Liver (tissue), 9 donors: ENCODE data around the gene MBNL2. TPM values are rescaled to one million over a fixed set of nuclear protein-coding genes. Genes with fewer than 3 reads are reported as not detected.
A peak's percentile ranks its signal among the peaks of the same experiment; 100 is the strongest.

Experiments
- DNase-seq: peaks from one replicate; pipeline ENCODE4 v3.0.0-alpha.2; 2017; ENCODE audit warnings: low spot score
- H3K27ac ChIP-seq, 2 donors: one replicate each; pipeline ENCODE4 v1.7.0; 2013; ENCODE audit warnings: inconsistent platforms in 2 of 2, low read length in 2 of 2, control low read depth in 1 of 2, low read depth in 1 of 2, mild to moderate bottlenecking in 1 of 2
- H3K27me3 ChIP-seq, 4 donors: one replicate each; pipeline versions ENCODE4 v1.6.1 to v1.7.0; 2013; ENCODE audit warnings: low read length in 3 of 4, inconsistent platforms in 1 of 4, mild to moderate bottlenecking in 1 of 4, moderate library complexity in 1 of 4; ENCODE audit not compliant: control insufficient read depth in 4 of 4, insufficient read depth in 4 of 4
- H3K36me3 ChIP-seq, 4 donors: one replicate each; pipeline versions ENCODE4 v1.6.1 to v1.7.0; 2013; ENCODE audit warnings: low read length in 3 of 4, mild to moderate bottlenecking in 3 of 4, low read depth in 1 of 4, moderate library complexity in 1 of 4; ENCODE audit not compliant: control insufficient read depth in 4 of 4, insufficient read depth in 3 of 4
- H3K4me1 ChIP-seq, 4 donors: one replicate each; pipeline versions ENCODE4 v1.6.1 to v1.7.0; 2013; ENCODE audit warnings: low read length in 3 of 4, mild to moderate bottlenecking in 3 of 4, moderate library complexity in 1 of 4; ENCODE audit not compliant: control insufficient read depth in 4 of 4, insufficient read depth in 4 of 4
- H3K4me3 ChIP-seq, 3 donors: one replicate each; pipeline versions ENCODE4 v1.6.1 to v1.7.0; 2013; ENCODE audit warnings: low read length in 3 of 3, control low read depth in 1 of 3, low read depth in 1 of 3, mild to moderate bottlenecking in 1 of 3
- H3K9ac ChIP-seq, 2 donors: one replicate each; pipeline ENCODE4 v1.7.0; 2013; ENCODE audit warnings: low read length in 2 of 2, mild to moderate bottlenecking in 2 of 2, moderate library complexity in 2 of 2, control low read depth in 1 of 2, low read depth in 1 of 2
- H3K9me3 ChIP-seq, 4 donors: one replicate each; pipeline versions ENCODE4 v1.6.1 to v1.7.0; 2013; ENCODE audit warnings: low read length in 3 of 4; ENCODE audit not compliant: control insufficient read depth in 4 of 4
- EGR1 ChIP-seq, 2 donors: IDR thresholded peaks; 2 replicates each; pipeline ENCODE4 v1.6.1; 2016 to 2018; ENCODE audit warnings: antibody characterized with exemption in 2 of 2, low read depth in 2 of 2
- FOXA1 ChIP-seq: IDR thresholded peaks from 2 replicates; pipeline ENCODE4 v1.6.1; 2016; ENCODE audit warnings: antibody characterized with exemption
- FOXA2 ChIP-seq: IDR thresholded peaks from 2 replicates; pipeline ENCODE4 v1.6.1; 2016; ENCODE audit warnings: antibody characterized with exemption
- GABPA ChIP-seq, 2 donors: IDR thresholded peaks in 1 of 2; conservative IDR thresholded peaks in 1 of 2; 2 replicates each; pipeline ENCODE4 v1.6.1; 2016; ENCODE audit warnings: antibody characterized with exemption in 2 of 2, mild to moderate bottlenecking in 1 of 2, moderate library complexity in 1 of 2
- HNF4A ChIP-seq, 2 donors: conservative IDR thresholded peaks; 2 replicates each; pipeline ENCODE4 v1.6.1; 2016; ENCODE audit warnings: antibody characterized with exemption in 2 of 2, mild to moderate bottlenecking in 2 of 2
- HNF4G ChIP-seq: IDR thresholded peaks from 2 replicates; pipeline ENCODE4 v1.6.1; 2016; ENCODE audit warnings: antibody characterized with exemption
- JUND ChIP-seq, 2 donors: IDR thresholded peaks; 2 replicates each; pipeline ENCODE4 v1.6.1; 2016; ENCODE audit warnings: antibody characterized with exemption in 2 of 2
- NR2F2 ChIP-seq: IDR thresholded peaks from 2 replicates; pipeline ENCODE4 v1.6.1; 2016; ENCODE audit warnings: antibody characterized with exemption
- RAD21 ChIP-seq, 2 donors: IDR thresholded peaks; 2 replicates each; pipeline ENCODE4 v1.6.1; 2016; ENCODE audit warnings: antibody characterized with exemption in 2 of 2, mild to moderate bottlenecking in 2 of 2
- SP1 ChIP-seq: IDR thresholded peaks from 2 replicates; pipeline ENCODE4 v1.6.1; 2018; ENCODE audit warnings: antibody characterized with exemption, mild to moderate bottlenecking
- TAF1 ChIP-seq: conservative IDR thresholded peaks from 2 replicates; pipeline ENCODE4 v1.6.1; 2016; ENCODE audit warnings: antibody characterized with exemption, mild to moderate bottlenecking
- YY1 ChIP-seq: IDR thresholded peaks from 2 replicates; pipeline ENCODE4 v1.6.1; 2016; ENCODE audit warnings: antibody characterized with exemption, mild to moderate bottlenecking
- WGBS: extraction: QIAGEN DNeasy Blood & Tissue Kit; methylation state at CpG from one replicate; pipeline ENCODE4 v1.1.7; 2013; 5-methylcytosine and 5-hydroxymethylcytosine counted together
- polyA plus RNA-seq, 2 donors: library from polyadenylated mRNA; stranded (reverse) in 1 of 2; unstranded in 1 of 2; fragments of 200-250 nt in 1 of 2; fragments of >200 nt in 1 of 2; fragmentation: Nextera tagmentation in 1 of 2; extraction: Ambion mirVana in 1 of 2; gene quantifications; one replicate each; pipeline versions ENCODE4 v1.2.1 to v1.2.3, GENCODE V29; 2013 to 2015
- total RNA-seq, 2 donors: library from RNA; depleted of rRNA; stranded (reverse); fragments of >200 nt; gene quantifications; one replicate each; pipeline ENCODE4 v1.2.3, GENCODE V29; 2014
- TF ChIP-seq, protein P1 (sequence below): IDR thresholded peaks from 2 replicates; pipeline ENCODE4 v1.6.1; 2016; ENCODE audit warnings: antibody characterized with exemption
- TF ChIP-seq, protein P2 (sequence below): IDR thresholded peaks from 2 replicates; pipeline ENCODE4 v1.6.1; 2016; ENCODE audit warnings: antibody characterized with exemption
- TF ChIP-seq, protein P3 (sequence below): IDR thresholded peaks from 2 replicates; pipeline ENCODE4 v1.6.1; 2016; ENCODE audit warnings: antibody characterized with exemption
- TF ChIP-seq, protein P4 (sequence below): IDR thresholded peaks from 2 replicates; pipeline ENCODE4 v1.6.1; 2016; ENCODE audit warnings: antibody characterized with exemption, mild to moderate bottlenecking
- TF ChIP-seq, protein P5 (sequence below): fragments of 150-350 bp; IDR thresholded peaks from 2 replicates; pipeline ENCODE4 v1.5.1; 2017; ENCODE audit warnings: improper control_type of control experiment, low read depth, low read length; ENCODE audit not compliant: missing input control
- donor health status: healthy.
- donor health status: healthy.
- donor health status: healthy.
- donor health status: healthy.
- donor health status: healthy.

MBNL2 gene
- total and polyA plus RNA-seq, 4 donors = 16.0 to 49.6 (median 36.8) TPM

DNA sequence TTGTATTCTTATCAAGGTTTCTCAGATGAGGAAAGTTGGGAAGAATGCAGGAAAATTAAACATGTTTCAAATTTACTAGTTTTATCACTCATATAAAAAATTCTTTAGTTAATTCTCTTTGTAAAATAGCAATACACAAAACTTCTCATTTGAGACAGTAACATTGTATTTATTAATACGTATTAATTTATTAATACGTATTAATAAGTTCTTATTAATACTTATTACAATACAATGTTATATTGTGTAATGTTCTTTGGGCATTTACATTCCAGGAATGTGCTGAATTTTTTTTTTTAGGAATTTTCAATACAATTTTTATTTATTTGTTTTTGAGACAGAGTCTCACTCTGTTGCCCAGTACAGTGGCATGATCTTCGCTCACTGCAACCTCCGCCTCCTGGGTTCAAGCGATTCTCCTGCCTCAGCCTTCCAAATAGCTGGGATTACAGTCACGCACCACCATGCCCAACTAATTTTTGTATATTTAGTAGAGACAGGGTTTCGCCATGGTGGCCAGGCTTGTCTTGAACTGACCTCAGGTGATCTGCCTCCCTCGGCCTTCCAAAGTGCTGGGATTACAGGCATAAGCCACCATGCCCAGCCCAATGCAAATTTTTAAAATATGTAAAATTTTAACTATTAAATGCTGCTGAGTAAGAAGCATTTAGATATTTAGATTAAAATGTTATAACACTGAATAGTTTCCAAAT, 31.6 kb downstream of the MBNL2 start:
- 97% methylated on average over 8 of the region's 8 CpGs for WGBS
- Histone ChIP-seq H3K27me3 (no peaks in the 10 kb centered on the region), H3K4me1 (peaks cover 7 to 45% (median 24%) of the 10 kb centered on the region in 4 donors), H3K36me3 (no peaks in the 10 kb centered on the region), H3K27ac (no peak overlapping the region), H3K9ac (no peak overlapping the region), H3K4me3 (no peak overlapping the region), H3K9me3 (no peaks in the 10 kb centered on the region)
- no peak for TF ChIP-seq HNF4A (conservative IDR thresholded peaks at IDR 0.05)
- no peak for TF ChIP-seq SP1
- TF ChIP-seq, protein P1, sequence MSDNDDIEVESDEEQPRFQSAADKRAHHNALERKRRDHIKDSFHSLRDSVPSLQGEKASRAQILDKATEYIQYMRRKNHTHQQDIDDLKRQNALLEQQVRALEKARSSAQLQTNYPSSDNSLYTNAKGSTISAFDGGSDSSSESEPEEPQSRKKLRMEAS = no peak
- no peak for TF ChIP-seq GABPA (IDR thresholded peaks at IDR 0.05 in 1 of 2, conservative IDR thresholded peaks at IDR 0.05 in 1 of 2)
- TF ChIP-seq, protein P2, sequence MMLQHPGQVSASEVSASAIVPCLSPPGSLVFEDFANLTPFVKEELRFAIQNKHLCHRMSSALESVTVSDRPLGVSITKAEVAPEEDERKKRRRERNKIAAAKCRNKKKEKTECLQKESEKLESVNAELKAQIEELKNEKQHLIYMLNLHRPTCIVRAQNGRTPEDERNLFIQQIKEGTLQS = no peak
- TF ChIP-seq, protein P3, sequence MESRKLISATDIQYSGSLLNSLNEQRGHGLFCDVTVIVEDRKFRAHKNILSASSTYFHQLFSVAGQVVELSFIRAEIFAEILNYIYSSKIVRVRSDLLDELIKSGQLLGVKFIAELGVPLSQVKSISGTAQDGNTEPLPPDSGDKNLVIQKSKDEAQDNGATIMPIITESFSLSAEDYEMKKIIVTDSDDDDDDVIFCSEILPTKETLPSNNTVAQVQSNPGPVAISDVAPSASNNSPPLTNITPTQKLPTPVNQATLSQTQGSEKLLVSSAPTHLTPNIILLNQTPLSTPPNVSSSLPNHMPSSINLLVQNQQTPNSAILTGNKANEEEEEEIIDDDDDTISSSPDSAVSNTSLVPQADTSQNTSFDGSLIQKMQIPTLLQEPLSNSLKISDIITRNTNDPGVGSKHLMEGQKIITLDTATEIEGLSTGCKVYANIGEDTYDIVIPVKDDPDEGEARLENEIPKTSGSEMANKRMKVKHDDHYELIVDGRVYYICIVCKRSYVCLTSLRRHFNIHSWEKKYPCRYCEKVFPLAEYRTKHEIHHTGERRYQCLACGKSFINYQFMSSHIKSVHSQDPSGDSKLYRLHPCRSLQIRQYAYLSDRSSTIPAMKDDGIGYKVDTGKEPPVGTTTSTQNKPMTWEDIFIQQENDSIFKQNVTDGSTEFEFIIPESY = no peak
- no peak for TF ChIP-seq HNF4G
- TF ChIP-seq, protein P4, sequence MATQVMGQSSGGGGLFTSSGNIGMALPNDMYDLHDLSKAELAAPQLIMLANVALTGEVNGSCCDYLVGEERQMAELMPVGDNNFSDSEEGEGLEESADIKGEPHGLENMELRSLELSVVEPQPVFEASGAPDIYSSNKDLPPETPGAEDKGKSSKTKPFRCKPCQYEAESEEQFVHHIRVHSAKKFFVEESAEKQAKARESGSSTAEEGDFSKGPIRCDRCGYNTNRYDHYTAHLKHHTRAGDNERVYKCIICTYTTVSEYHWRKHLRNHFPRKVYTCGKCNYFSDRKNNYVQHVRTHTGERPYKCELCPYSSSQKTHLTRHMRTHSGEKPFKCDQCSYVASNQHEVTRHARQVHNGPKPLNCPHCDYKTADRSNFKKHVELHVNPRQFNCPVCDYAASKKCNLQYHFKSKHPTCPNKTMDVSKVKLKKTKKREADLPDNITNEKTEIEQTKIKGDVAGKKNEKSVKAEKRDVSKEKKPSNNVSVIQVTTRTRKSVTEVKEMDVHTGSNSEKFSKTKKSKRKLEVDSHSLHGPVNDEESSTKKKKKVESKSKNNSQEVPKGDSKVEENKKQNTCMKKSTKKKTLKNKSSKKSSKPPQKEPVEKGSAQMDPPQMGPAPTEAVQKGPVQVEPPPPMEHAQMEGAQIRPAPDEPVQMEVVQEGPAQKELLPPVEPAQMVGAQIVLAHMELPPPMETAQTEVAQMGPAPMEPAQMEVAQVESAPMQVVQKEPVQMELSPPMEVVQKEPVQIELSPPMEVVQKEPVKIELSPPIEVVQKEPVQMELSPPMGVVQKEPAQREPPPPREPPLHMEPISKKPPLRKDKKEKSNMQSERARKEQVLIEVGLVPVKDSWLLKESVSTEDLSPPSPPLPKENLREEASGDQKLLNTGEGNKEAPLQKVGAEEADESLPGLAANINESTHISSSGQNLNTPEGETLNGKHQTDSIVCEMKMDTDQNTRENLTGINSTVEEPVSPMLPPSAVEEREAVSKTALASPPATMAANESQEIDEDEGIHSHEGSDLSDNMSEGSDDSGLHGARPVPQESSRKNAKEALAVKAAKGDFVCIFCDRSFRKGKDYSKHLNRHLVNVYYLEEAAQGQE = no peak
- no peak for TF ChIP-seq YY1
- TF ChIP-seq JUND (IDR thresholded peaks at IDR 0.05) = no peak
- TF ChIP-seq, protein P5, sequence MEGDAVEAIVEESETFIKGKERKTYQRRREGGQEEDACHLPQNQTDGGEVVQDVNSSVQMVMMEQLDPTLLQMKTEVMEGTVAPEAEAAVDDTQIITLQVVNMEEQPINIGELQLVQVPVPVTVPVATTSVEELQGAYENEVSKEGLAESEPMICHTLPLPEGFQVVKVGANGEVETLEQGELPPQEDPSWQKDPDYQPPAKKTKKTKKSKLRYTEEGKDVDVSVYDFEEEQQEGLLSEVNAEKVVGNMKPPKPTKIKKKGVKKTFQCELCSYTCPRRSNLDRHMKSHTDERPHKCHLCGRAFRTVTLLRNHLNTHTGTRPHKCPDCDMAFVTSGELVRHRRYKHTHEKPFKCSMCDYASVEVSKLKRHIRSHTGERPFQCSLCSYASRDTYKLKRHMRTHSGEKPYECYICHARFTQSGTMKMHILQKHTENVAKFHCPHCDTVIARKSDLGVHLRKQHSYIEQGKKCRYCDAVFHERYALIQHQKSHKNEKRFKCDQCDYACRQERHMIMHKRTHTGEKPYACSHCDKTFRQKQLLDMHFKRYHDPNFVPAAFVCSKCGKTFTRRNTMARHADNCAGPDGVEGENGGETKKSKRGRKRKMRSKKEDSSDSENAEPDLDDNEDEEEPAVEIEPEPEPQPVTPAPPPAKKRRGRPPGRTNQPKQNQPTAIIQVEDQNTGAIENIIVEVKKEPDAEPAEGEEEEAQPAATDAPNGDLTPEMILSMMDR = no peak
- no peak for DNase-seq

DNA sequence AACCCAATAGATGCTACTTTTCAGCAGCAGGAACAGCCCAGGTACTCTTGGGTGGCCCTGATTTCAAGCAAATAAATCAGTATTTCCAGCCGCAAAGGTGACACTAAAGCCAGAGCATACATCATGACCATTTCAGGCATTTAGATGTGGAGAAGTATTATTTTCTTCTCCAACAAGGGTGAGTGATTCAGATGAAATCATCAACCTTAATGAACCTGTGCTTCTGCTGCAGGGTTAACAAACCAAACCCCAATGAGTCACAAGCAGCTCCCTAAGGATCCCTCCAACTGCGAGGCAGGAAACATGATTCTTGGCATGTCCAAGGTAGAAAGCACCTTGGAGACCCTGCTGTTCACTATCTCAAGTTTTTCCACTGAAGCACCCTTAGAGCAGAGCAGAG, 32.7 kb downstream of the MBNL2 start:
- Histone ChIP-seq H3K27ac (peak overlapping the region; percentile 52 to 85), H3K36me3 (no peaks in the 10 kb centered on the region), H3K4me3 (no peak overlapping the region), H3K9me3 (no peaks in the 10 kb centered on the region), H3K27me3 (no peaks in the 10 kb centered on the region), H3K9ac (no peak overlapping the region), H3K4me1 (peaks cover 11 to 46% (median 22%) of the 10 kb centered on the region in 4 donors)
- 92% methylated on average over 2 of the region's 2 CpGs for WGBS
- DNase-seq = no peak
- TF ChIP-seq RAD21 (IDR thresholded peaks at IDR 0.05) = no peak
- TF ChIP-seq GABPA (IDR thresholded peaks at IDR 0.05 in 1 of 2, conservative IDR thresholded peaks at IDR 0.05 in 1 of 2) = no peak
- no peak for TF ChIP-seq JUND (IDR thresholded peaks at IDR 0.05)
- no peak for TF ChIP-seq TAF1
- TF ChIP-seq FOXA2 = no peak
- TF ChIP-seq, protein P4 = no peak
- TF ChIP-seq, protein P1 = no peak
- no peak for TF ChIP-seq EGR1 (IDR thresholded peaks at IDR 0.05; ENCODE audit: low read depth in 2 of 2)
- TF ChIP-seq FOXA1 = no peak
- TF ChIP-seq, protein P2 = no peak
- no peak for TF ChIP-seq NR2F2
